PC-9 (cell line): ENCODE measurements around the gene SLC25A44. TPM values are rescaled to one million over a fixed set of nuclear protein-coding genes. Genes with fewer than 3 reads are reported as not detected.

Source experiments
- BruUV-seq: library from RNA; stranded (reverse); fragments of 400-500 nt; replicated peaks from 2 replicates; lab custom pipeline; 2021; lab: Mats Ljungman, UMichigan
- CTCF ChIA-PET: fragments of 300-600 bp; sonication (Branson Sonifier 250); formaldehyde crosslinking; loops from one replicate; lab custom pipeline; 2022; ENCODE audit warnings: antibody characterized with exemption; lab: Charles Lee
- POLR2A ChIA-PET: fragments of 300-600 bp; sonication (Branson Sonifier 250); formaldehyde crosslinking; loops from one replicate; lab custom pipeline; 2022; ENCODE audit warnings: antibody characterized with exemption; ENCODE audit not compliant: unreplicated experiment; lab: Charles Lee
- DNase-seq, 2 experiments: peaks; one replicate each; pipeline versions ENCODE4 v3.0.0 to v3.0.0-alpha.2; 2015 to 2022; ENCODE audit warnings: mixed read lengths in 1 of 2
- H2AFZ ChIP-seq: fragments of 200-600 bp; sonication (generic); 2 replicates; pipeline ENCODE4 v1.8.1; 2017; ENCODE audit warnings: antibody characterized with exemption
- H3F3A ChIP-seq: fragments of 200-600 bp; sonication (generic); 2 replicates; pipeline ENCODE4 v1.8.1; 2017; ENCODE audit warnings: antibody characterized with exemption, mild to moderate bottlenecking, low read depth; ENCODE audit not compliant: insufficient read depth
- H3K27ac ChIP-seq: fragments of 200-600 bp; sonication (generic); 2 replicates; pipeline ENCODE4 v1.6.1; 2016; ENCODE audit warnings: mixed run types
- H3K27me3 ChIP-seq: fragments of 200-600 bp; sonication (generic); 2 replicates; pipeline ENCODE4 v1.6.1; 2016; ENCODE audit warnings: low read depth, mixed run types; ENCODE audit not compliant: insufficient read depth
- H3K36me3 ChIP-seq: fragments of 200-600 bp; sonication (generic); 2 replicates; pipeline ENCODE4 v1.6.1; 2016; ENCODE audit warnings: low read depth, mixed run types
- H3K4me1 ChIP-seq: fragments of 200-600 bp; sonication (generic); replicated peaks from 2 replicates; pipeline ENCODE4 v1.6.1; 2016; ENCODE audit warnings: mixed run types; ENCODE audit not compliant: insufficient read depth
- H3K4me2 ChIP-seq: fragments of 200-600 bp; sonication (generic); 2 replicates; pipeline ENCODE4 v1.6.1; 2017; ENCODE audit warnings: mixed run types
- H3K4me3 ChIP-seq: fragments of 200-600 bp; sonication (generic); 2 replicates; pipeline ENCODE4 v1.6.1; 2016; ENCODE audit warnings: mixed run types
- H3K79me2 ChIP-seq: fragments of 200-600 bp; sonication (generic); 2 replicates; pipeline ENCODE4 v1.6.1; 2017; ENCODE audit warnings: low read depth, mixed run types
- H3K9me2 ChIP-seq: fragments of 200-600 bp; sonication (generic); 2 replicates; pipeline ENCODE4 v1.8.1; 2017; ENCODE audit warnings: mild to moderate bottlenecking; ENCODE audit not compliant: insufficient read depth
- H3K9me3 ChIP-seq: fragments of 200-600 bp; sonication (generic); 2 replicates; pipeline ENCODE4 v1.8.1; 2016; ENCODE audit warnings: low read depth; ENCODE audit not compliant: insufficient read depth
- H4K20me1 ChIP-seq: fragments of 200-600 bp; sonication (generic); 2 replicates; pipeline ENCODE4 v1.8.1; 2017; ENCODE audit not compliant: insufficient read depth
- CTCF ChIP-seq: fragments of 200-600 bp; sonication (generic); conservative IDR thresholded peaks from 2 replicates; pipeline ENCODE4 v1.6.1; 2017; ENCODE audit warnings: mixed run types, antibody characterized with exemption, mild to moderate bottlenecking, moderate library complexity
- EZH2 ChIP-seq: fragments of 200-600 bp; sonication (generic); IDR thresholded peaks from 2 replicates; pipeline ENCODE4 v1.8.0; 2017; ENCODE audit warnings: antibody characterized with exemption, low read depth
- intact Hi-C: fragments of 100-400 bp; cut with micrococcal nuclease; formaldehyde crosslinking; loops from one replicate; pipeline ENCODE4 v1.10.0; 2022; ENCODE audit not compliant: unreplicated experiment
- total RNA-seq: library from RNA; stranded (reverse); gene quantifications from 2 replicates; pipeline ENCODE4 v1.2.3, GENCODE V29; 2021

The SLC25A44 gene
- total RNA-seq, 1 experiment from 2014 or later = 20.2 TPM

DNA sequence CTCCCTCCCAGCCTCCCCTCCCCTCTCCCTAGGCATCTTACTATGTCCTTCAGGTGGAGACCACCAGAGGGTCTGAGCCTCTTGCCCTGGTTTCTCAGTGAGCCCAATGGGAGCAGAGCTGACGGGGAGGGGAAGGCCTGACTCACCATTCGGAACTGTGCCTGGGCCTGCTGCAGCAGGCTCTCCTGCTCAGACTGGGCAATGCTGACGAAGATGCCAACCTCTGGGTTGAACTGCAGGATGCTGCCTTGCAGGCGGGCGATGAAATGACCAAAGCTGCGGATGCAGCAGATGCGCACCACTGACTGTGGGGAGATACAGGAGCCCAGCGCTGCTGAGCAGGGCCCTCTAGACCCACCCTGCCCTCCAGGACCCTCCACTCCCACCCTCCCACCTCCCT is 65.0 kb downstream of the SLC25A44 start:
- peaks cover 24% of the 10 kb centered on the region for H3K36me3 ChIP-seq
- no peaks in the 10 kb centered on the region for H3K9me3 ChIP-seq
- TF ChIP-seq EZH2 (no peak), CTCF (no peak)
- no peak overlapping the region for H2AFZ ChIP-seq
- intact Hi-C loops = no loop called here
- POLR2A ChIA-PET = no interaction called here
- H3K27me3 ChIP-seq = no peaks in the 10 kb centered on the region
- no peaks in the 10 kb centered on the region; the same call in 1 of the 2 replicates for H3F3A ChIP-seq
- no peak overlapping the region for H3K27ac ChIP-seq
- no peak overlapping the region for H3K4me3 ChIP-seq
- no peaks in the 10 kb centered on the region for H3K4me1 ChIP-seq
- CTCF ChIA-PET = no interaction called here
- no peaks in the 10 kb centered on the region for H3K79me2 ChIP-seq
- no peaks in the 10 kb centered on the region for H3K9me2 ChIP-seq
- H3K4me2 ChIP-seq = no peak overlapping the region
- no peak for DNase-seq
- BruUV-seq = no TSS peak
- peaks cover 9% of the 10 kb centered on the region; the same call in 1 of the 2 replicates for H4K20me1 ChIP-seq

- no TSS peak for BruUV-seq
- H3K79me2 ChIP-seq = no peaks in the 10 kb centered on the region
- peaks cover 20% of the 10 kb centered on the region for H3K36me3 ChIP-seq
- ChIA-PET CTCF (no interaction called here), POLR2A (no interaction called here)
- no peak overlapping the region for H2AFZ ChIP-seq
- intact Hi-C loops = no loop called here
- no peaks in the 10 kb centered on the region for H3K9me2 ChIP-seq
- no peaks in the 10 kb centered on the region for H3K4me1 ChIP-seq
- TF ChIP-seq EZH2 = no peak
- TF ChIP-seq CTCF = no peak
- H4K20me1 ChIP-seq = peaks cover 9% of the 10 kb centered on the region; the same call in 1 of the 2 replicates
- DNase-seq = no peak
- H3K27ac ChIP-seq = no peak overlapping the region
- peaks cover 4% of the 10 kb centered on the region; the same call in 1 of the 2 replicates for H3F3A ChIP-seq
- H3K4me2 ChIP-seq = no peak overlapping the region
- H3K4me3 ChIP-seq = no peak overlapping the region
- H3K9me3 ChIP-seq = no peaks in the 10 kb centered on the region
- H3K27me3 ChIP-seq = no peaks in the 10 kb centered on the region
Measured at GRCh38 chr1:156259805-156260204, 65.9 kb downstream of the SLC25A44 start.

- no TSS peak for BruUV-seq
- H2AFZ ChIP-seq = no peak overlapping the region
- H3K27me3 ChIP-seq = no peaks in the 10 kb centered on the region
- H4K20me1 ChIP-seq = peaks cover 9% of the 10 kb centered on the region; the same call in 1 of the 2 replicates
- no peak overlapping the region for H3K27ac ChIP-seq
- no peaks in the 10 kb centered on the region for H3K4me1 ChIP-seq
- H3K9me2 ChIP-seq = no peaks in the 10 kb centered on the region
- peaks cover 4% of the 10 kb centered on the region; the same call in 1 of the 2 replicates for H3F3A ChIP-seq
- no peaks in the 10 kb centered on the region for H3K79me2 ChIP-seq
- intact Hi-C loops = no loop called here
- no peak for DNase-seq
- no peaks in the 10 kb centered on the region for H3K9me3 ChIP-seq
- POLR2A ChIA-PET = no interaction called here
- H3K36me3 ChIP-seq = peaks cover 25% of the 10 kb centered on the region
- CTCF ChIA-PET = no interaction called here
- no peak overlapping the region for H3K4me2 ChIP-seq
- no peak for TF ChIP-seq EZH2
- TF ChIP-seq CTCF = no peak
- H3K4me3 ChIP-seq = no peak overlapping the region
Measured at GRCh38 chr1:156260896-156261295, 67.0 kb downstream of the SLC25A44 start.

Other genes starting within 250 kb of the SLC25A44 start
- gene ARHGEF2, start 215.6 kb upstream of the SLC25A44 start, total RNA-seq = 85.0 and 93.9 TPM in 2 replicates
- 152 and 196 TPM in 2 replicates for gene SSR2, start 173.2 kb upstream of the SLC25A44 start, total RNA-seq
- gene UBQLN4, start 140.3 kb upstream of the SLC25A44 start, total RNA-seq = 47.4 and 58.4 TPM in 2 replicates
- gene LAMTOR2, start 139.3 kb upstream of the SLC25A44 start, total RNA-seq = 76.8 and 117 TPM in 2 replicates
- gene RAB25, start 132.9 kb upstream of the SLC25A44 start, total RNA-seq = 129 and 194 TPM in 2 replicates
- 6.6 and 7.2 TPM in 2 replicates for gene MEX3A, start 111.6 kb upstream of the SLC25A44 start, total RNA-seq
- 569 and 580 TPM in 2 replicates for gene LMNA, start 79.4 kb upstream of the SLC25A44 start, total RNA-seq
- 16.2 and 19.1 TPM in 2 replicates for gene SEMA4A, start 40.5 kb upstream of the SLC25A44 start, total RNA-seq
- gene PMF1, start 18.9 kb downstream of the SLC25A44 start, total RNA-seq = 46.0 and 50.2 TPM in 2 replicates
- 2.0 and 2.6 TPM in 2 replicates for gene BGLAP, start 48.1 kb downstream of the SLC25A44 start, total RNA-seq
- gene PAQR6, start 54.0 kb downstream of the SLC25A44 start, total RNA-seq = 12.3 and 14.1 TPM in 2 replicates
- gene SMG5, start 88.7 kb downstream of the SLC25A44 start, total RNA-seq = 63.3 and 66.2 TPM in 2 replicates
- 10.4 and 12.8 TPM in 2 replicates for gene TMEM79, start 90.2 kb downstream of the SLC25A44 start, total RNA-seq
- 27.8 and 29.2 TPM in 2 replicates for gene GLMP, start 101.6 kb downstream of the SLC25A44 start, total RNA-seq
- gene VHLL, start 105.2 kb downstream of the SLC25A44 start, total RNA-seq = not detected in 2 replicates
- 272 and 317 TPM in 2 replicates for gene CCT3, start 144.2 kb downstream of the SLC25A44 start, total RNA-seq
- 0.75 and 1.3 TPM in 2 replicates for gene TSACC, start 144.4 kb downstream of the SLC25A44 start, total RNA-seq
- 1.8 and 4.0 TPM in 2 replicates for gene RHBG, start 175.1 kb downstream of the SLC25A44 start, total RNA-seq